A549 (cell line): ENCODE results near the gene PRSS50. TPM values are rescaled to one million over a fixed set of nuclear protein-coding genes. Genes with fewer than 3 reads are reported as not detected.

Source experiments
- ATAC-seq, 2 experiments: fragments of 200-7000 bp in 1 of 2; fragments of >200 bp in 1 of 2; cut with Nextera tagmentation in 1 of 2; cut with Tn5 transposase in 1 of 2; 3 replicates each; pipeline versions ENCODE4 v1.8.0 to v1.9.1; 2018 to 2020; ENCODE audit warnings: mild to moderate bottlenecking in 1 of 2, moderate library complexity in 1 of 2
- CTCF ChIA-PET: fragments of 300-600 bp; sonication (Branson Sonifier 250); formaldehyde crosslinking; extraction: SDS; loops from one replicate; lab custom pipeline; 2021; ENCODE audit warnings: antibody characterized with exemption, inconsistent platforms; lab: Yijun Ruan, JAX
- POLR2A ChIA-PET: fragments of 350-600 bp; formaldehyde crosslinking; extraction: SDS; loops from one replicate; lab custom pipeline; 2021; ENCODE audit warnings: antibody characterized with exemption, inconsistent platforms; lab: Yijun Ruan, JAX
- DNase-seq, 2 experiments: peaks; one replicate each; pipeline versions ENCODE4 v3.0.0 to v3.0.0-alpha.2; 2011 to 2016; ENCODE audit warnings: low read depth in 1 of 2, low spot score in 1 of 2
- FAIRE-seq: peaks from 2 replicates; lab custom pipeline; 2011; peaks lifted over from hg19 to GRCh38; lab: Jason Lieb, UNC
- H3K27ac ChIP-seq, 2 experiments: fragments of >200 bp; sonication (Bioruptor Twin); formaldehyde crosslinking; 3 replicates each; pipeline ENCODE4 v1.5.1; 2016 to 2017
- H3K4me1 ChIP-seq: fragments of >200 bp; sonication (Bioruptor Twin); formaldehyde crosslinking; 3 replicates; pipeline ENCODE4 v1.6.1; 2016
- H3K4me2 ChIP-seq: fragments of >200 bp; sonication (Bioruptor Twin); formaldehyde crosslinking; 3 replicates; pipeline ENCODE4 v1.6.1; 2016
- H3K4me3 ChIP-seq: fragments of >200 bp; sonication (Bioruptor Twin); formaldehyde crosslinking; 3 replicates; pipeline ENCODE4 v1.5.1; 2016
- H3K9me3 ChIP-seq: fragments of >200 bp; sonication (Bioruptor Twin); formaldehyde crosslinking; 3 replicates; pipeline ENCODE4 v1.6.1; 2016
- BCL3 ChIP-seq: fragments of >200 bp; sonication (Bioruptor Twin); formaldehyde crosslinking; IDR thresholded peaks from 3 replicates; pipeline ENCODE4 v1.6.1; 2016
- CHD2 ChIP-seq: fragments of 150-350 bp; IDR thresholded peaks from 2 replicates; pipeline ENCODE4 v1.6.1; 2014; ENCODE audit warnings: low read length; ENCODE audit not compliant: partially characterized antibody
- CTCF ChIP-seq: fragments of >200 bp; sonication (Bioruptor Twin); formaldehyde crosslinking; IDR thresholded peaks from 3 replicates; pipeline ENCODE4 v1.5.1; 2016
- EP300 ChIP-seq, 2 experiments: fragments of >200 bp; sonication (Bioruptor Twin); formaldehyde crosslinking; IDR thresholded peaks; 2 replicates in 1 of 2; 3 replicates in 1 of 2; pipeline ENCODE4 v1.6.1; 2016 to 2017
- GATA3 ChIP-seq: IDR thresholded peaks from 2 replicates; pipeline ENCODE4 v1.6.1; 2012; ENCODE audit warnings: borderline replicate concordance
- HES2 ChIP-seq: fragments of >200 bp; sonication (Bioruptor Twin); formaldehyde crosslinking; IDR thresholded peaks from 2 replicates; pipeline ENCODE4 v1.6.1; 2016
- HEYL ChIP-seq: fragments of 250-450 bp; sonication (Bioruptor Pico); IDR thresholded peaks from 2 replicates; pipeline ENCODE4 v1.8.0; 2021; ENCODE audit warnings: mild to moderate bottlenecking, moderate library complexity
- HMGXB4 ChIP-seq: fragments of 250-450 bp; sonication (Bioruptor Pico); IDR thresholded peaks from 2 replicates; pipeline ENCODE4 v1.5.0; 2021; ENCODE audit warnings: mild to moderate bottlenecking, moderate library complexity, borderline replicate concordance
- JUN ChIP-seq, 2 experiments: fragments of >200 bp; sonication (Bioruptor Twin); formaldehyde crosslinking; IDR thresholded peaks; 2 replicates in 1 of 2; 3 replicates in 1 of 2; pipeline ENCODE4 v1.6.1; 2016 to 2017
- MAFK ChIP-seq: fragments of 450-650 bp; IDR thresholded peaks from 2 replicates; pipeline ENCODE4 v1.6.1; 2014; ENCODE audit not compliant: partially characterized antibody
- MAX ChIP-seq: IDR thresholded peaks from 2 replicates; pipeline ENCODE4 v1.6.1; 2012
- MYC ChIP-seq: IDR thresholded peaks from 2 replicates; pipeline ENCODE4 v1.6.1; 2012; ENCODE audit warnings: mild to moderate bottlenecking, inconsistent platforms, low read length, improper control_type of control experiment, borderline replicate concordance
- NFE2L2 ChIP-seq: fragments of 150-350 bp; conservative IDR thresholded peaks from 2 replicates; pipeline ENCODE4 v1.6.1; 2014; ENCODE audit warnings: low read length
- PHF8 ChIP-seq: fragments of 200-600 bp; sonication (generic); IDR thresholded peaks from 2 replicates; pipeline ENCODE4 v1.6.1; 2016; ENCODE audit warnings: low read depth, mild to moderate bottlenecking, antibody characterized with exemption, moderate library complexity, borderline replicate concordance
- RCOR1 ChIP-seq: fragments of 150-350 bp; IDR thresholded peaks from 2 replicates; pipeline ENCODE4 v1.6.1; 2014; ENCODE audit warnings: antibody characterized with exemption, low read length, low read depth
- REST ChIP-seq: fragments of 200-600 bp; sonication (generic); IDR thresholded peaks from 2 replicates; pipeline ENCODE4 v1.6.1; 2016; ENCODE audit warnings: antibody characterized with exemption, mild to moderate bottlenecking, moderate library complexity
- TP53 ChIP-seq: fragments of 250-450 bp; sonication (Bioruptor Pico); IDR thresholded peaks from 2 replicates; pipeline ENCODE4 v1.5.0; 2021; ENCODE audit warnings: mild to moderate bottlenecking, moderate library complexity
- USF2 ChIP-seq: fragments of 450-650 bp; IDR thresholded peaks from 2 replicates; pipeline ENCODE4 v1.6.1; 2014; ENCODE audit warnings: antibody characterized with exemption
- ZNF302 ChIP-seq: fragments of 250-450 bp; sonication (Bioruptor Pico); IDR thresholded peaks from 2 replicates; pipeline ENCODE4 v1.9.0; 2021; ENCODE audit warnings: inconsistent platforms, mild to moderate bottlenecking, moderate library complexity
- WGBS: methylation state at CpG from one replicate; pipeline ENCODE4 v1.1.6; 2017; ENCODE audit errors: missing lambda C conversion rate; 5-methylcytosine and 5-hydroxymethylcytosine counted together
- polyA plus RNA-seq, 4 experiments: library from polyadenylated mRNA; depleted of rRNA in 3 of 4; stranded (reverse); fragments of >200 nt; fragmentation: RNase III in 1 of 4; extraction: RNeasy Plus Mini Kit Qiagen cat#74134 plus additional on column Dnase treatment in 1 of 4; gene quantifications; 2 replicates in 3 of 4; 3 replicates in 1 of 4; pipeline ENCODE4 v1.2.3, GENCODE V29; 2011 to 2017

Gene PRSS50
- polyA plus RNA-seq, 2 of the 4 experiments (the other 2 are of a cell fraction) = not detected

- TF ChIP-seq USF2 = no peak
Observed at GRCh38 chr3:46707601-46708011, 10.1 kb downstream of the PRSS50 start (continued).

- no peaks in the 10 kb centered on the region for H3K4me1 ChIP-seq
- TF ChIP-seq MYC = no peak
- no peak for TF ChIP-seq REST
- no peak for TF ChIP-seq HEYL (CRISPR knock-in tag)
- TF ChIP-seq RCOR1 = no peak
- TF ChIP-seq BCL3 = no peak
- TF ChIP-seq HMGXB4 (CRISPR knock-in tag) = no peak
- no peak for TF ChIP-seq MAX
- no peak for TF ChIP-seq EP300 (IDR thresholded peaks at IDR 0.05)
- no peak overlapping the region for H3K4me2 ChIP-seq
- no peak overlapping the region for H3K4me3 ChIP-seq
- DNase-seq = no peak
- FAIRE-seq = no peak
- 58% methylated on average over 10 of the region's 13 CpGs for WGBS
- ChIA-PET CTCF (interaction anchor here (1.3 to 7.0 kb wide), 6 partner anchors 13 to 207 kb away, joined by 6 to 46 read pairs (median 10); partner anchors contain the start of gene ALS2CL), POLR2A (no interaction called here)
- no peak for ATAC-seq
- H3K27ac ChIP-seq = no peak overlapping the region
- H3K9me3 ChIP-seq = no peaks in the 10 kb centered on the region
Observed at GRCh38 chr3:46706771-46707582, 10.7 kb downstream of the PRSS50 start.

- no peak for FAIRE-seq
- Histone ChIP-seq H3K4me1 (no peaks in the 10 kb centered on the region), H3K4me3 (no peak overlapping the region), H3K27ac (no peak overlapping the region), H3K4me2 (no peak overlapping the region), H3K9me3 (no peaks in the 10 kb centered on the region)
- WGBS = 72% methylated on average over 10 of the region's 19 CpGs
- ATAC-seq = no peak
- ChIA-PET POLR2A (interaction anchor here (0.6 kb wide), 1 partner anchor 189 kb away, joined by 5 read pairs; no protein-coding TSS in a partner anchor), CTCF (interaction anchor here (0.6 to 7.0 kb wide), 17 partner anchors 8 to 274 kb away, joined by 3 to 46 read pairs (median 4); partner anchors contain the start of genes ALS2CL and NBEAL2)
- no peak for DNase-seq
- TF ChIP-seq RCOR1 (no peak), MAFK (no peak), JUN (IDR thresholded peaks at IDR 0.05) (no peak), CTCF (no peak), GATA3 (no peak), NFE2L2 (no peak), CHD2 (no peak), USF2 (no peak), PHF8 (no peak), TP53 (no peak), HES2 (no peak), ZNF302 (CRISPR knock-in tag) (no peak)
Observed at GRCh38 chr3:46705751-46706552, 11.7 kb downstream of the PRSS50 start.
